Measurements from ENCODE around the gene AFF4.
A peak's percentile ranks its signal among the peaks of the same experiment; 100 is the strongest.
"Not testable (repeated sequence)": the region's sequence is repeated elsewhere in the genome, so short reads cannot be mapped to it uniquely, and the experiment has no call there.

AFF4 gene, protein sequence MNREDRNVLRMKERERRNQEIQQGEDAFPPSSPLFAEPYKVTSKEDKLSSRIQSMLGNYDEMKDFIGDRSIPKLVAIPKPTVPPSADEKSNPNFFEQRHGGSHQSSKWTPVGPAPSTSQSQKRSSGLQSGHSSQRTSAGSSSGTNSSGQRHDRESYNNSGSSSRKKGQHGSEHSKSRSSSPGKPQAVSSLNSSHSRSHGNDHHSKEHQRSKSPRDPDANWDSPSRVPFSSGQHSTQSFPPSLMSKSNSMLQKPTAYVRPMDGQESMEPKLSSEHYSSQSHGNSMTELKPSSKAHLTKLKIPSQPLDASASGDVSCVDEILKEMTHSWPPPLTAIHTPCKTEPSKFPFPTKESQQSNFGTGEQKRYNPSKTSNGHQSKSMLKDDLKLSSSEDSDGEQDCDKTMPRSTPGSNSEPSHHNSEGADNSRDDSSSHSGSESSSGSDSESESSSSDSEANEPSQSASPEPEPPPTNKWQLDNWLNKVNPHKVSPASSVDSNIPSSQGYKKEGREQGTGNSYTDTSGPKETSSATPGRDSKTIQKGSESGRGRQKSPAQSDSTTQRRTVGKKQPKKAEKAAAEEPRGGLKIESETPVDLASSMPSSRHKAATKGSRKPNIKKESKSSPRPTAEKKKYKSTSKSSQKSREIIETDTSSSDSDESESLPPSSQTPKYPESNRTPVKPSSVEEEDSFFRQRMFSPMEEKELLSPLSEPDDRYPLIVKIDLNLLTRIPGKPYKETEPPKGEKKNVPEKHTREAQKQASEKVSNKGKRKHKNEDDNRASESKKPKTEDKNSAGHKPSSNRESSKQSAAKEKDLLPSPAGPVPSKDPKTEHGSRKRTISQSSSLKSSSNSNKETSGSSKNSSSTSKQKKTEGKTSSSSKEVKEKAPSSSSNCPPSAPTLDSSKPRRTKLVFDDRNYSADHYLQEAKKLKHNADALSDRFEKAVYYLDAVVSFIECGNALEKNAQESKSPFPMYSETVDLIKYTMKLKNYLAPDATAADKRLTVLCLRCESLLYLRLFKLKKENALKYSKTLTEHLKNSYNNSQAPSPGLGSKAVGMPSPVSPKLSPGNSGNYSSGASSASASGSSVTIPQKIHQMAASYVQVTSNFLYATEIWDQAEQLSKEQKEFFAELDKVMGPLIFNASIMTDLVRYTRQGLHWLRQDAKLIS

DNA sequence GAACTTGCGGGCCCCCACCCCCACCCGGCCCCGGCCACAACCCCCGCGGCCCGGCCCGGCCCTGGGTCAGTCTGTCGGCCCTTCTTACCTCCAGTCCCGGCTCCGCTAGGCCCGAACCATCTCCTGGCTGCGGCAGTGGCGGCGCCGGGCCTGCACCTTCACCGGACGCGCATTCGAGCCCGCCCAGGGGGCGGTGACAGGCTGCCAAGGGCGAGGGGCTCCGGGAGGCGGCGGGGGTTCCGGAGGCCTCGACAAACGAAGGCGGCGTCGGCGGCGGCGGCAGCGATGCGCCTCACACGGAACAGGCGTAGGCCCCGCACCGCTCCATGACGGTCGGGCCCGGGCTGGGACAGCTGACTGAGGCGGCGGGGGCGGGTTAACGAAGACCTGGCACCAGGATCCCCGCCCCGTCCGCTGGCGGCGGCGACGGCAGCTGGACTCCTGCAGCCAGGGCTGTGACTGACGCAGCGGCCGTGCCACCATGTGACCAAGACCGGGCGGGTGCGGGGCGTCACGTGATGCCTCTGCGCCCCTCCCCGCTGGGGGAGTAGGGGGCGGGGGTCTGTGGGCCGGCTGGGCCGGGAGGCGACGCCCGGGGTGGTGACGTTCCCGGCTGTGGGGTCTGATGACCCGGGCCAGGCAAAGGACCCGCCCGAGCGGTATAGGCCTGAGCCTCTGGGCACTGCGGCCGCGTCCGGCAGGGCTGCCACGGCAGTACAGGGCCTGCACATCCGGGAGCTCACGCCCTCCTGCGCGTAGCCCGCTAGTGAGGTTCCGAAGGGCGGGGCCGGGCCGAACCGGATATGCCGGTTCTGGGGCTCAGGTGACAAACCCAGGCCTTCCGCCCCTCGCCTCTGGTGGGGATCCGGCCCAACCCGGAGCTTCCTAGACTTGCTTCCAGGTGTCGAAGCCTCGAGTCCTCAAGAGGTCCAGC, at the start of gene AFF4:
Gene AFF4, minus strand, starts transcription at position 464 of the 934 bp plus-strand sequence. CDS start 26,445 bp downstream, outside the sequence.
- TF ChIP-seq, protein P1, sequence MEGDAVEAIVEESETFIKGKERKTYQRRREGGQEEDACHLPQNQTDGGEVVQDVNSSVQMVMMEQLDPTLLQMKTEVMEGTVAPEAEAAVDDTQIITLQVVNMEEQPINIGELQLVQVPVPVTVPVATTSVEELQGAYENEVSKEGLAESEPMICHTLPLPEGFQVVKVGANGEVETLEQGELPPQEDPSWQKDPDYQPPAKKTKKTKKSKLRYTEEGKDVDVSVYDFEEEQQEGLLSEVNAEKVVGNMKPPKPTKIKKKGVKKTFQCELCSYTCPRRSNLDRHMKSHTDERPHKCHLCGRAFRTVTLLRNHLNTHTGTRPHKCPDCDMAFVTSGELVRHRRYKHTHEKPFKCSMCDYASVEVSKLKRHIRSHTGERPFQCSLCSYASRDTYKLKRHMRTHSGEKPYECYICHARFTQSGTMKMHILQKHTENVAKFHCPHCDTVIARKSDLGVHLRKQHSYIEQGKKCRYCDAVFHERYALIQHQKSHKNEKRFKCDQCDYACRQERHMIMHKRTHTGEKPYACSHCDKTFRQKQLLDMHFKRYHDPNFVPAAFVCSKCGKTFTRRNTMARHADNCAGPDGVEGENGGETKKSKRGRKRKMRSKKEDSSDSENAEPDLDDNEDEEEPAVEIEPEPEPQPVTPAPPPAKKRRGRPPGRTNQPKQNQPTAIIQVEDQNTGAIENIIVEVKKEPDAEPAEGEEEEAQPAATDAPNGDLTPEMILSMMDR (IDR thresholded peaks at IDR 0.05; ENCODE audit: control insufficient read depth, insufficient read depth, low read depth, low read length, missing control alignments): no peak
- peak; percentile 87 for DNase-seq (ENCODE audit: low read depth)
- peak within 1 kb of the TSS; percentile 77 for H3K4me3 ChIP-seq (ENCODE audit: control insufficient read depth, low read depth, low read length)

DNA sequence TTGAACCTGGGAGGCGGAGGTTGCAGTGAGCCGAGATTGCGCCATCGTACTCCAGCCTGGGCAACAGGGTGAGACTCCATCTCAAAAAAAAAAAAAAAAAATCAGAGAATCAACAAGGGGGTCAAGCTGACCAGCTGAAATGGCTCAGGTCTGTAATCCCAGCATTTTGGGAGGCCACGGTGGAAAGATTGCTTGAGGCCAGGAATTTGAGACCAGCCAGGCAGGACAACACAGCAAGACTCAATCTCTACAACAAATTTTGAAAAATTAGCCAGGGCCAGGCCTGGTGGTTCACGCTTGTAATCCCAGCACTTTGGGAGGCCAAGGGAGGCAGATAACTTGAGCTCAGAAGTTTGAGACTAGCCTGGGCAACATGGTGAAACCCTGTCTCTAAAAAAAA, 45.0 kb upstream of the AFF4 start:
- DNase-seq (ENCODE audit: low read depth): not testable (repeated sequence)

DNA sequence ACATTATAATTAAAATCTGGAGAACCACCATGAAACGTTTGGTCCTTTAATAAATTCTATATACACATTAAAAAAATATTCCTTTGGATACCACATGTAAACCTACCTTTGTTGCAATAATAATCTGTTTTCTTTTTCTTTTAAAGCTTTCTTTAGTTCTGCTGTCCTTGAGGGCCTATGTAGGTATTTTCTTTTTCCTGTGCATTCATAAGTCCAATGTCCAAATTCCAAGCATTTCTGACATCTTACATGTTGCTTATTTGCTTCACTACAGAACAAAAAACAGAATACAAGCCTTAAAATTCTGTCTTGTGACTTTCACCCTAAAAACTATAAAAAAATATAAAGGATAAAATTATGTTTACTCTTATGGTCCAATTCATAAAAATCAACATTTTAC, 43.2 kb upstream of the AFF4 start:
- DNase-seq (ENCODE audit: low read depth): no peak
- no peak overlapping the region for H3K4me3 ChIP-seq (ENCODE audit: control insufficient read depth, low read depth, low read length)
- TF ChIP-seq, protein P1 (IDR thresholded peaks at IDR 0.05; ENCODE audit: control insufficient read depth, insufficient read depth, low read depth, low read length, missing control alignments): no peak

More for the DNA sequence above, 45.0 kb upstream of the AFF4 start:
- H3K4me3 ChIP-seq (ENCODE audit: control insufficient read depth, low read depth, low read length): not testable (repeated sequence)

DNA sequence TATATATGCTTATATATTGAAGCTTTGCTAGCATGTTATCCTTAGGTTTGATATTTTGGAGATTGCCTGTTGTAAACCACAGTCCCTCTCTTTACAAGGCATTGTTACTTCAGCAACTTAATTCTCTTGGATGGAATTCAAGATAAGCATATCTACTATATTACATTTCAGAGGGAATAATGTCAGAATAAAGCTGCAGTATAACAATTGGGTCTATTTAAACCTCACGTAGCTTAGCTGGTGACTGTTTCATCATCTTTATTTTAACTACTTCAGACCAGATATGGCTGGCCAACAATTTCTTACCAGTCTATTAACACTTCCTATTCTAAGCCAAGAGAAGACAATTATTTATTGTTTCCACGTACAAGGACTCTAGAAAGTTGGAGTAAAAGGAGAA, 35.8 kb upstream of the AFF4 start:
- H3K4me3 ChIP-seq (ENCODE audit: control insufficient read depth, low read depth, low read length): no peak overlapping the region
- no peak for DNase-seq (ENCODE audit: low read depth)
- TF ChIP-seq, protein P1 (IDR thresholded peaks at IDR 0.05; ENCODE audit: control insufficient read depth, insufficient read depth, low read depth, low read length, missing control alignments): no peak

DNA sequence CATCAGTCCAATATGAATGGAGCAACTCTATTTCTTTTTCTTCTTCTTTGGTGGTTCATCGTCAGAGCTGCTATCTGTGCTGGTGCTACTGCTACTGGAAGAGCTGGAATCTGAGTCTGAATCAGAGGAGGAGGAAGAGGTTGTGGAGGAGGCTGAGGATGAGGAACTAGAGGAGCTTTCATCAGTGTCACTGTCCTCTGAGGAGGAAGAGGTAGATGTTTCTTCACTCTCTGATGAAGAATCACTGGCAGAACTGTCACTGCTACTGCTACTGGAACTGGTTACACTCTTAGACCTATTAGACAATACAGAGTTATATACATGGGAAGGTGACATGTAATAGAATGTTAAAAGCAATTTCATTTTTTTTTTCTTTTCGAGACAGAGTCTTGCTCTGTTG, 35.1 kb upstream of the AFF4 start:
- no peak for DNase-seq (ENCODE audit: low read depth)
- TF ChIP-seq, protein P1 (IDR thresholded peaks at IDR 0.05; ENCODE audit: control insufficient read depth, insufficient read depth, low read depth, low read length, missing control alignments): no peak
- no peak overlapping the region for H3K4me3 ChIP-seq (ENCODE audit: control insufficient read depth, low read depth, low read length)

DNA sequence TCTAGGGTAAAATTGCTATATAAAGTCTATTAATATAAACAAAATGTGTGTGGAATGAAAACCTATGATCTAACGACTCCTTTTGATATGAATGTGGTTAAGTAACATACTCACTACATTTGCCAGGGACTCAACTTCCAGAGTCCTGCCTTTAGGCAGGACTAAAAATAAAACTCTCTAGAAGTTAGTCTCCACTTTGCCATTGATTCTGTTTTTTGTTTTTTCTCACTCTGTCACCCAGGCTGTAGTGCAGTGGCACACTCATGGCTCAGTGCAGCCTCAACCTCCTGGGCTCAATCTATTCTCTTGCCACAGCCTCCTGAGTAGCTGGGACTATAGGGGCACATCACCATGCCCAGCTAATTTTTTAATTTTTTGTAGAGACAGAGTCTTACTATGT, 32.9 kb upstream of the AFF4 start:
- DNase-seq (ENCODE audit: low read depth): no peak
- TF ChIP-seq, protein P1 (IDR thresholded peaks at IDR 0.05; ENCODE audit: control insufficient read depth, insufficient read depth, low read depth, low read length, missing control alignments): no peak
- H3K4me3 ChIP-seq (ENCODE audit: control insufficient read depth, low read depth, low read length): no peak overlapping the region

Measured in AG09309 (cell line).